CD1c-positive myeloid dendritic cell (primary cell): Measurements from ENCODE around the gene KCNQ1.

Experiments used
- DNase-seq: peaks from one replicate; pipeline ENCODE4 v3.0.0-alpha.2; 2016; ENCODE audit errors: extremely low spot score

KCNQ1 gene

DNA sequence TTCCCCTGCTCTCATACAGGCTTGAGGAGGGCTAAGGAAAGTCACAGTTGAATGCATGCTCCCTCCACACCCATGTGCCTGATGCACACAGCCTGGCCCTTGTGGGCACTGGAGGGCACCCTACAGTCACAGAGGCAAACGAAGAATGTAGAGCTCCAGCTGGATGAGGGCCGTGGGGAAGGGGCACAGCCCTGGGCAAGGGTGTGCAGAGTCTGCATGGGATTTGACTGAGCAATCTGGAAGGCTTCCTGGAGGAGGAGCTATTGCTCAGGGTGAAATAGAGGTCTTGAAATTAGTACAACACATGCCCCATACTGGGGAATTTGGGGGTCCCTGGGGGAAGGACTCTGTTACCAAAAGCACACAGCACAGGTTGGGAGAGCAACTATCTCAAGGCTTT, 64.0 kb downstream of the KCNQ1 start:
- no peak for DNase-seq

GRCh38 chr11:2509481-2510001, 64.7 kb downstream of the KCNQ1 start:
- no peak for DNase-seq

DNA sequence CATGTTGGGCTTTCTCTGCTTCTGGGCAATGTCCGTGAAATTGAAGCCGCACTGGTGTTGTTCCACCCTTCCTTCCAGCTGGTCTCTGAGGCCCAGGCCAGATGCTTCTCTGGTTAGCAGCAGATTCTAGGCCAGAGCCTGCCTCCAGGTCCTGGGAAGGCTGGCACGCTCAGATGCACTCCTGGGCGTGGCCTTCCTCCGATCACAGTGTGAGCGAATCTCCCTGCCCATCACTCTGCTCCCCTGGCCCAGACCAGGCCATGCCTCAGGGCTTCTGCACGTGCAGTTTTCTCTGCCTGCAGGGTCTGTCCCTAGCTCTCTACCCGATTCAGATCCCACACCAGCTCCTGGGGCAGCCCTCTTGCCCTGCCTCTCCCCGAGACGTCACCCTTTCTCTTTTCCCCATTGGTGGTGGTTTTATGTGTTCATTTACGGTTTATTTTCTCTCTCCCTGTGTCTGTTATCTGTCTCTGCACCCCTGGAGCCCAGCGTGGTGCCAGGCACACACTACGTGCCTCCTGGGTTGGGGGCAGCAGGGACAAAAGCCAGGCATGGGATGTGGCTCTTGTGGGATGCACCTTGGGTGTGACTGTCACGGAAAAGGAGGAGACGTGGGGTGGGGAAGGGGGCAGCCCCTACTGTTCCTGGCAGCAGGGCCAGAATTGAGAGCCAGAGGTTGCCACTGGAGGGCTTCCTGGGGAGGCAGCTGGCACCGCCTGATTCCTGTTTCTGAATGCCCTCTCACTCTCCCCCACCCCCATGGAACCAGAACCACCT, 66.0 kb downstream of the KCNQ1 start:
- peak; percentile 5 for DNase-seq

DNA sequence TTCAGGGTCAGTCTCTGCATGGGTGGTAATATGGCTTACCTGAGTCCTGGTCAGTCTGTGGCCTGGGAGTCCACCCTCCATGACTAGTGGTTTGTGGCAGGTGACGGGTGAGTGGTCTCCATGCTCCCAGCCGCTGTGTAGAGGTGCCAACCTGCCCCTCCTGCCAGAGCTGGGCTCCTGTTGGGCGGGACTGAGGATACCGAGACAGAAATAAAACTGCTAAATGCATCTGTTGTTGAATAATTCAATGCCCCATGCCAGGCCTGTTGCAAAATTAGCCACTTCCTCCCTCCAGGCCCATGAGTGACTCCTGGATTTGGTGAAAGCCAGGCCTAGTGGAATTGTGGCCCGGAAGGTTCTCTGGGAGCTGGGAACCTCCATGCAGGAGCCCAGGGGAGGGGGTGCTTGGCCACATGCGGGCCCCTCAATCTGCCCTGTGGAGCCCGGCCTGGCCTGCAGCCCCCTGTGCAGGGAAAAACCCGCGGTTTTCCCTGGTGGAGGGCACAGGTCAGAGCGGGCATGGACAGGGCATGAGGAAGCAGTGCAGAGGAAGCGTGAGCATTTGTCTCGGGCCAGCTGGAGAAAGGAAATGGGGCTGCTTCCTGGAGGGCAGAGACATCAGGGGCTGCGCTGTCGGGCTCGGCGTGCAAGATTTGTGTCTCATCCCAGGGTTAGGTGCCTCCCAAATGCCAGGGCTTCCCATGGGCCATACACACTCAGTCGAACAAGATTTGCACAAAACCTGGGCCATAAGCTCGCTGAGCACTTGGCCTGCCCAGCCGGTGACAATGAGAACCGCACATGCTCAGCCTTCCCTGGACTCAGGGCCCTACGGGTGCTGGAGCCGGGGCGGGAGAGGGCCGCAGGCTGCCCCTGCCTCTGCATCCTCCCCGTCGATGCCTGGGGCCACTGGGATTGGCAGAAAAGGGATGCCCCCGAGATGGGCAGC, 66.9 kb downstream of the KCNQ1 start:
- peak; percentile 65 for DNase-seq

GRCh38 chr11:2512431-2513407, 67.9 kb downstream of the KCNQ1 start:
- DNase-seq: no peak

- no peak for DNase-seq
These were observed 68.6 kb downstream of the KCNQ1 start for GRCh38 chr11:2513441-2513840.

- no peak for DNase-seq
These were observed 70.8 kb downstream of the KCNQ1 start for GRCh38 chr11:2515401-2516275.

DNA sequence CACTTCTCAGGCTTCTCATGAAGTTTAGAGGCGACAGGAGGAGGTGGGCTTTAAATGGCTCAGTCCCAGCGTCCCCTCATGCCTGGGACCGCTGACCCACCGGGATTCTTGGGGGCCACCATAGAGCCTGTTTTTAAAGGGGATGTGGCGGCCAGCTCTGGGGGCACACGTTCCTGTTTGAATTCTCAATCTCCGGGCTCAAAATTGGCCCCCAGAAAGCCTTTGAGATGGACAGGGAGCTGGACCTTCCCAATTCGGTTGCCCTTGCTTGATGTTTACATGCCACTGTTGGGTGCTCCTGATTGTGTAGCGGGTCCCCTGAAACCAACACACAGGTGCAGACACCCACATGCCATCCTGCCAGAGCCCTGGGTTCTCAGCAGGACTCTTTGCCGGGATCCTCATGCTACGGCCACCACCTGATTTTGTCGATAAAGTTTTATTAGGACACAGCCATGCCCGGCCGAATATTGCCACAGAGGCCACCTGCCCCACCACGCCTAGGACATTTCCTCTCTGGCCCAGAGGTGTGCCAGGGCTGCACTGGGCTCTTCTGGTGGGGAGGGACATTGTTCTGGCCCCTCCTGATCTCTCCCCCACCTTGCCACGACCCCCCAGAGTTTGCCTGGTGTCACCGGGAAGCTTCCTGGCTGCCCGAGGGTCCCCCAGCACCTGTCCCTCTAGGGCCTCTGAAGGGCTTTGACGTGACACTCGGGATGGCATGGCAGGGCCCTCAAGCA, 71.6 kb downstream of the KCNQ1 start:
- no peak for DNase-seq

DNA sequence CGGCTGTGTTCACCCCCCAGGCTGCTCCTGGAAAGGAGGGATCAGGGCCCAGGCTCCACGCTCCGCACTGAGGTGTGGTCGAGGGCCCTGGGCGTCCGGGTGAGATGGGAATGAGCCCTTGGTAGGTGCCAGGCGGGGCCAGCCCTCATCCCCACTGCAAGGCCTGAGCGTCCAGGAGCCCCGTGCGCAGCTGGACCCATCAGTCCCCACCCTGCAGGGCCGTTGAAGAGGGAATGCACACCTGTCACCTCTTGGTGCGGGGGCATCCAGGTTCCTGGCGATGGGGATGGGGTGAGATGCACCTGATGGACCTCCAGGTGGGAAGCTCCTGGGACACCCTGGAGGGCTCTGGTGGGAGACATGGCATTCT, 72.2 kb downstream of the KCNQ1 start:
- DNase-seq: no peak

DNA sequence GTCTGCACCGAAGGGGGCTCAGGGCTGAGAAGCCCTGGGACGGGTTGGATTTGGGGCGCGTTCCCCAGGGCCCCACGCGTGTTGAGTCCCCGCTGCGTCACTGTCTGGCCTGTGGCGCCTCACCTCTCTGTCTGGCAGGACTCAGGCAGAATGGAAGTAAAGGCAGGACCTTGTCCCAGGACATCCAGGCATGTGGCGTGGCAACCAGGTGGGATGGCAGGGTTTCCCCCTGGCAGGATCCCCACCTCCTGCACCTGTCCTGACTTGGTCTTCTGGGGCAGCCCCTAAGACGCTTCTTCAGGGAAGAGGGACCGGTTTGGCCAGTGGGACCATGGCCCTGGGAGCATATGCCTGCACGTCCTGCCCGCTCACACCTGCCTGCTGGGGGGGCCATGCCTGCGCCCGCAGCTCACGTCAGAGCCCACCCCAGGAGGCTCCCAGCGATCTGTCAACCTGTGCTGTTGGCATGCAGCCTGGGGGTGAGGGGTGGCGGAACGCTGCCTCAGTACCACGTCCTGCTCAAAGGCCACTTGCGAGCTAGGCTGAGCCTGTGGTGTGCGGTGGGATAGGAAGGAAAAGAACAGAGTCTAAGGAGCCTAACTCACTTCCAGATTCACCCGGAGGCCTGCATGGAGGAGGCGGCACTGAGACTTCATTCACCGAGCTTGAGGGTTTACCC, 72.7 kb downstream of the KCNQ1 start:
- no peak for DNase-seq

GRCh38 chr11:2518111-2518982, 73.5 kb downstream of the KCNQ1 start:
- no peak for DNase-seq

DNA sequence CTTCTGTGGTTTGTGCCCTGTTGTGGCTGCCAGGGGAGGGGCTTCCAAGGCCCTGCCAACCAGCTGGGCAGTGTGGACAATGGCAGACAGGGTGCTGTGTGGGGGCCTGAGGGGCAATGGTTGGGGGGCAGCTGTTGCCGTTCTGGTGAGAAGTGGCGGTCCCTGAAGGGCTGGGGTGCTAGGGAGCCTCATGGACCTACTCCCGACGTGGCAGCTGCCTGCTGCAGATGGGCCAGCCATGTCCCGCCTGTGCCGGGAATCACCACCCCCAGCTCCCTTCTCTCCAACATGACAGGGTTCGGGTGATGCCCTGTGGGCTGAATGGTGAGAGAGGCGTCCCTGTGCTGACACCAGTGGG, 74.2 kb downstream of the KCNQ1 start:
- DNase-seq: no peak

DNA sequence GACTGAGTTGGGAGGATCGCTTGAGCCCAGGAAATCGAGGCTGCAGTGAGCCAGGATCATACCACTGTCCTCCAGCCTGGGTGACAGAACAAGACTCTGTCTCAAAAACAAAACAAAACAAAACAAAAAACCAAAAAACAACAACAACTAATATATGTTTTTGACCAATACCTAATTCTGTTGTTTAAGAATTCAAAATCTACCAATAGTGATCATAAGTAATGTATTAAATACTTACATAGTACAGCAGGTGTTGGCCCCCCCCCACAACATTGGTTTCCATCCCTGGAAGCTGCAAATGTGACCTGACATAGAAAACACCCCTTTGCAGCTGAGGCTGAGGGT, 74.7 kb downstream of the KCNQ1 start:
- DNase-seq: no peak

GRCh38 chr11:2519862-2520735, 75.3 kb downstream of the KCNQ1 start:
- DNase-seq: no peak

DNA sequence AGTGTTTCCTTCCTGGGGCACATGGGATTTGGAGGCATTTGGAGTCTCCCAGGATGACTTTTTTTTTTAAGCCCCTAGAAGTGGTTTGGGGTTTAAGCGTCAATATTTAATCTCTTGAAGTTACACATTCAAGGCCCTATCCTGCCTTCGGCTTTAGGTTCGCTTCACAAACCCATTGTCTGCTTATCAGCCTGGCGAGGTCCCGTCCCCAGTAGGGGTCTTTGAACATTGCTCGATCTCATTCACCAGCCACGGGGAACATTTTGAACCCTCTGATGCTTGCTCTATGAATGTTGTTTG, 75.9 kb downstream of the KCNQ1 start:
- no peak for DNase-seq

- DNase-seq: no peak
These were observed 76.4 kb downstream of the KCNQ1 start for GRCh38 chr11:2521081-2521732.
